Measurements from ENCODE around the gene ATP10A.

The ATP10A gene

DNA sequence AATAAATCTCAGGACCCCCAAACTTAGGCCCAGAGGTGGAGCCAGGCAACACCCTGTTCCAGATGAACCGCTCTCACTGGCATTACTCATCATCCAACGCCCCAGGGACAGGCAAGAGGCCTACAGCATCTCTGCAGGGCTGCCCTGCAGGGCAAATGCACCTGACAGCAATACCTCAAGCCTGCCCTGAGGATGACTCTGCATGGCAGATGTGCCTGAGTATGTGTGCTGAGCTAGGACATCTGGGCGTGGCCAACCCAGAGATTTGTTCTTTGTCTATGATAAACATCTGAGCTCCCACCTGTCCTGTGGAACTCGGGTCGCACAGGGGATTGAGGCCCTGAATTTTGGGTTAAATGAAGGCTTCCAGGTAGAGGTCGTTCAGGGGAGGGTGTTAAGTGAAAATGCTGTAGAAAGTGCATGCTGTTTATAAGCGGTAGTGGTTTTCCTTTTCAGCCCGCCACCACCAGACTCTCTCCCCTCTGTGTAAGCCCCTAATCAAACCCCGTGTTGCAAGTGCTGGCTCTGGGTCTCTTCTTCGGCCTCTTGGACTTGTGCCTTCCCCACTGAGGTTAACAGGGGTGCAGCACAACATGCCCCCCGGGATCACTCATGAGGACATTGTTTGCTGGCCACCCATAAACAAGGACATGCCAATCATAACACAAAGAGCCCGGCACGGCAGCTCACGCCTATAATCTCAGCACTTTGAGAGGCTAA lies 92.3 kb downstream of the ATP10A start:
- Histone ChIP-seq H2AFZ (ENCODE audit: low read length) (no peak overlapping the region), H3K4me3 (ENCODE audit: low read length) (no peak overlapping the region), H3F3A (ENCODE audit: insufficient read depth, low read length) (no peaks in the 10 kb centered on the region), H3K9me2 (replicated peaks; ENCODE audit: insufficient read depth, low read length) (no peaks in the 10 kb centered on the region), H3K36me3 (replicated peaks; ENCODE audit: insufficient read depth, low read length) (no peaks in the 10 kb centered on the region), H3K9ac (ENCODE audit: low read length) (no peak overlapping the region), H4K20me1 (ENCODE audit: insufficient read depth, low read length) (no peaks in the 10 kb centered on the region), H3K4me1 (ENCODE audit: low read length) (no peaks in the 10 kb centered on the region), H3K79me2 (ENCODE audit: low read length) (no peaks in the 10 kb centered on the region), H3K9me3 (replicated peaks; ENCODE audit: insufficient read depth, low read length) (no peaks in the 10 kb centered on the region), H3K27me3 (replicated peaks; ENCODE audit: insufficient read depth, low read length) (no peaks in the 10 kb centered on the region), H3K4me2 (ENCODE audit: low read depth, low read length) (no peak overlapping the region), H3K27ac (ENCODE audit: low read length) (no peak overlapping the region)
- TF ChIP-seq EZH2phosphoT487 (IDR thresholded peaks at IDR 0.05; ENCODE audit: low read length) (no peak), EZH2 (optimal IDR thresholded peaks at IDR 0.05; ENCODE audit: low read depth, low read length) (no peak)
- TF ChIP-seq, protein P1, sequence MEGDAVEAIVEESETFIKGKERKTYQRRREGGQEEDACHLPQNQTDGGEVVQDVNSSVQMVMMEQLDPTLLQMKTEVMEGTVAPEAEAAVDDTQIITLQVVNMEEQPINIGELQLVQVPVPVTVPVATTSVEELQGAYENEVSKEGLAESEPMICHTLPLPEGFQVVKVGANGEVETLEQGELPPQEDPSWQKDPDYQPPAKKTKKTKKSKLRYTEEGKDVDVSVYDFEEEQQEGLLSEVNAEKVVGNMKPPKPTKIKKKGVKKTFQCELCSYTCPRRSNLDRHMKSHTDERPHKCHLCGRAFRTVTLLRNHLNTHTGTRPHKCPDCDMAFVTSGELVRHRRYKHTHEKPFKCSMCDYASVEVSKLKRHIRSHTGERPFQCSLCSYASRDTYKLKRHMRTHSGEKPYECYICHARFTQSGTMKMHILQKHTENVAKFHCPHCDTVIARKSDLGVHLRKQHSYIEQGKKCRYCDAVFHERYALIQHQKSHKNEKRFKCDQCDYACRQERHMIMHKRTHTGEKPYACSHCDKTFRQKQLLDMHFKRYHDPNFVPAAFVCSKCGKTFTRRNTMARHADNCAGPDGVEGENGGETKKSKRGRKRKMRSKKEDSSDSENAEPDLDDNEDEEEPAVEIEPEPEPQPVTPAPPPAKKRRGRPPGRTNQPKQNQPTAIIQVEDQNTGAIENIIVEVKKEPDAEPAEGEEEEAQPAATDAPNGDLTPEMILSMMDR (IDR thresholded peaks at IDR 0.05; ENCODE audit: low read length): no peak
- DNase-seq: no peak

DNA sequence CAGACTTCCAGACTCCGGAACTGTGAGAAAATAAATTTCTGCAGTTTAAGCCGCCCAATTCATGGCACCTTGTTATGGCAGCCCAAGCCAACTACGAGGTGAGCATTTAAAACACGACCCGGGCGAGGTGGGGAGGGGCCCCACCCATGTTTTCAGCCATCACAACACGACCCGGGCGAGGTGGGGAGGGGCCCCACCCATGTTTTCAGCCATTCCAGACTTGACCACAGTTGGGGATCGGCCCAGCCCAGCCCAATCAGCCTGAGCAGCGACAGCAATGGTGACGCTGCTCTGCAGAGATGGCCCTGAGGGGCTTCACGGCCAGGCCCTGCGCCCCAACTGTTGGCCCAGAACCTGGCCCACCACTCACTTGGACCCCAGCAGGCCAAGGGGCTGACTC lies 93.1 kb downstream of the ATP10A start:
- Histone ChIP-seq H4K20me1 (ENCODE audit: insufficient read depth, low read length) (no peaks in the 10 kb centered on the region), H3K79me2 (ENCODE audit: low read length) (no peaks in the 10 kb centered on the region), H3K27ac (ENCODE audit: low read length) (no peak overlapping the region), H3K4me3 (ENCODE audit: low read length) (no peak overlapping the region), H3F3A (ENCODE audit: insufficient read depth, low read length) (no peaks in the 10 kb centered on the region), H3K4me1 (ENCODE audit: low read length) (no peaks in the 10 kb centered on the region), H3K9me2 (replicated peaks; ENCODE audit: insufficient read depth, low read length) (no peaks in the 10 kb centered on the region), H3K9me3 (replicated peaks; ENCODE audit: insufficient read depth, low read length) (no peaks in the 10 kb centered on the region), H3K9ac (ENCODE audit: low read length) (no peak overlapping the region), H2AFZ (ENCODE audit: low read length) (no peak overlapping the region), H3K36me3 (replicated peaks; ENCODE audit: insufficient read depth, low read length) (no peaks in the 10 kb centered on the region), H3K27me3 (replicated peaks; ENCODE audit: insufficient read depth, low read length) (no peaks in the 10 kb centered on the region), H3K4me2 (ENCODE audit: low read depth, low read length) (no peak overlapping the region)
- TF ChIP-seq EZH2phosphoT487 (IDR thresholded peaks at IDR 0.05; ENCODE audit: low read length): no peak
- TF ChIP-seq, protein P1 (IDR thresholded peaks at IDR 0.05; ENCODE audit: low read length): no peak
- TF ChIP-seq EZH2 (optimal IDR thresholded peaks at IDR 0.05; ENCODE audit: low read depth, low read length): no peak
- no peak for DNase-seq

GRCh38 chr15:25768271-25768670 lies 94.9 kb downstream of the ATP10A start:
- Histone ChIP-seq H4K20me1 (ENCODE audit: insufficient read depth, low read length) (no peaks in the 10 kb centered on the region), H3F3A (ENCODE audit: insufficient read depth, low read length) (no peaks in the 10 kb centered on the region), H3K9me3 (replicated peaks; ENCODE audit: insufficient read depth, low read length) (no peaks in the 10 kb centered on the region)

More at GRCh38 chr15:25768271-25768670, 94.9 kb downstream of the ATP10A start:
- Histone ChIP-seq H3K9ac (ENCODE audit: low read length) (no peak overlapping the region), H3K4me1 (ENCODE audit: low read length) (no peaks in the 10 kb centered on the region), H3K79me2 (ENCODE audit: low read length) (no peaks in the 10 kb centered on the region), H2AFZ (ENCODE audit: low read length) (no peak overlapping the region), H3K36me3 (replicated peaks; ENCODE audit: insufficient read depth, low read length) (no peaks in the 10 kb centered on the region), H3K4me2 (ENCODE audit: low read depth, low read length) (no peak overlapping the region), H3K27ac (ENCODE audit: low read length) (no peak overlapping the region), H3K4me3 (ENCODE audit: low read length) (no peak overlapping the region), H3K9me2 (replicated peaks; ENCODE audit: insufficient read depth, low read length) (no peaks in the 10 kb centered on the region), H3K27me3 (replicated peaks; ENCODE audit: insufficient read depth, low read length) (no peaks in the 10 kb centered on the region)
- no peak for DNase-seq
- no peak for TF ChIP-seq EZH2phosphoT487 (IDR thresholded peaks at IDR 0.05; ENCODE audit: low read length)
- no peak for TF ChIP-seq EZH2 (optimal IDR thresholded peaks at IDR 0.05; ENCODE audit: low read depth, low read length)
- TF ChIP-seq, protein P1 (IDR thresholded peaks at IDR 0.05; ENCODE audit: low read length): no peak

All from MM.1S (cell line).